SK-N-SH treated with all-trans-retinoic acid at 6 μM for 48 hours (cell line): ENCODE results near the gene C1QTNF5.

Experiments
- ATAC-seq: fragments of 200-7000 bp; cut with Tn5 transposase; 3 replicates; pipeline ENCODE4 v1.9.1; 2020; ENCODE audit warnings: mild to moderate bottlenecking, moderate library complexity
- BACH2 ChIP-seq: fragments of 250-450 bp; sonication (Bioruptor Pico); IDR thresholded peaks from 2 replicates; pipeline ENCODE4 v1.9.0; 2021; ENCODE audit warnings: mild to moderate bottlenecking, borderline replicate concordance
- CREB5 ChIP-seq: fragments of 250-450 bp; sonication (Bioruptor Pico); IDR thresholded peaks from 2 replicates; pipeline ENCODE4 v1.5.1; 2020; ENCODE audit warnings: low read depth, mild to moderate bottlenecking, moderate library complexity
- CSDC2 ChIP-seq: fragments of 250-450 bp; sonication (Bioruptor Pico); IDR thresholded peaks from 2 replicates; pipeline ENCODE4 v1.5.0; 2020; ENCODE audit warnings: mild to moderate bottlenecking, moderate library complexity
- CSRNP3 ChIP-seq: fragments of 250-450 bp; sonication (Bioruptor Pico); IDR thresholded peaks from 2 replicates; pipeline ENCODE4 v1.5.1; 2021; ENCODE audit warnings: mild to moderate bottlenecking, moderate library complexity
- ESRRG ChIP-seq: fragments of 250-450 bp; sonication (Bioruptor Pico); IDR thresholded peaks from 2 replicates; pipeline ENCODE4 v1.6.1; 2021; ENCODE audit warnings: mild to moderate bottlenecking
- PATZ1 ChIP-seq: fragments of 250-450 bp; sonication (Bioruptor Pico); IDR thresholded peaks from 2 replicates; pipeline ENCODE4 v1.8.0; 2020; ENCODE audit warnings: mild to moderate bottlenecking, moderate library complexity, borderline replicate concordance
- RARB ChIP-seq: fragments of 250-450 bp; sonication (Bioruptor Pico); IDR thresholded peaks from 2 replicates; pipeline ENCODE4 v1.8.0; 2021; ENCODE audit warnings: mild to moderate bottlenecking, moderate library complexity
- SNAI2 ChIP-seq: fragments of 250-450 bp; sonication (Bioruptor Pico); IDR thresholded peaks from 2 replicates; pipeline ENCODE4 v1.5.0; 2020; ENCODE audit warnings: mild to moderate bottlenecking, moderate library complexity
- TOX ChIP-seq: fragments of 250-450 bp; sonication (Bioruptor Pico); IDR thresholded peaks from 2 replicates; pipeline ENCODE4 v1.8.0; 2021; ENCODE audit warnings: mild to moderate bottlenecking, moderate library complexity, borderline replicate concordance
- ZC3H10 ChIP-seq: fragments of 250-450 bp; sonication (Bioruptor Pico); IDR thresholded peaks from 2 replicates; pipeline ENCODE4 v1.5.1; 2021; ENCODE audit warnings: mild to moderate bottlenecking, moderate library complexity
- ZFP3 ChIP-seq: fragments of 250-450 bp; sonication (Bioruptor Pico); IDR thresholded peaks from 2 replicates; pipeline ENCODE4 v1.5.0; 2020; ENCODE audit warnings: mild to moderate bottlenecking, moderate library complexity
- ZFP30 ChIP-seq: fragments of 450-650 bp; formaldehyde crosslinking; IDR thresholded peaks from 2 replicates; pipeline ENCODE4 v1.5.0; 2022; ENCODE audit warnings: mild to moderate bottlenecking, moderate library complexity
- ZNF565 ChIP-seq: fragments of 450-650 bp; formaldehyde crosslinking; conservative IDR thresholded peaks from 2 replicates; pipeline ENCODE4 v1.5.0; 2020; ENCODE audit warnings: low read depth, mild to moderate bottlenecking, moderate library complexity
- ZNF8 ChIP-seq: fragments of 450-650 bp; formaldehyde crosslinking; IDR thresholded peaks from 2 replicates; pipeline ENCODE4 v1.5.0; 2020; ENCODE audit warnings: mild to moderate bottlenecking, moderate library complexity
- TF ChIP-seq, protein P1 (sequence below): fragments of 250-450 bp; sonication (Bioruptor Pico); IDR thresholded peaks from 2 replicates; pipeline ENCODE4 v1.8.0; 2021; ENCODE audit warnings: low read depth, mild to moderate bottlenecking, moderate library complexity, borderline replicate concordance
- TF ChIP-seq, protein P2 (sequence below): fragments of 250-450 bp; sonication (Bioruptor Pico); IDR thresholded peaks from 2 replicates; pipeline ENCODE4 v1.5.0; 2020; ENCODE audit warnings: mild to moderate bottlenecking, moderate library complexity

The C1QTNF5 gene

GRCh38 chr11:119361941-119362725 lies 21.4 kb upstream of the C1QTNF5 start (continued):
- TF ChIP-seq, protein P1, sequence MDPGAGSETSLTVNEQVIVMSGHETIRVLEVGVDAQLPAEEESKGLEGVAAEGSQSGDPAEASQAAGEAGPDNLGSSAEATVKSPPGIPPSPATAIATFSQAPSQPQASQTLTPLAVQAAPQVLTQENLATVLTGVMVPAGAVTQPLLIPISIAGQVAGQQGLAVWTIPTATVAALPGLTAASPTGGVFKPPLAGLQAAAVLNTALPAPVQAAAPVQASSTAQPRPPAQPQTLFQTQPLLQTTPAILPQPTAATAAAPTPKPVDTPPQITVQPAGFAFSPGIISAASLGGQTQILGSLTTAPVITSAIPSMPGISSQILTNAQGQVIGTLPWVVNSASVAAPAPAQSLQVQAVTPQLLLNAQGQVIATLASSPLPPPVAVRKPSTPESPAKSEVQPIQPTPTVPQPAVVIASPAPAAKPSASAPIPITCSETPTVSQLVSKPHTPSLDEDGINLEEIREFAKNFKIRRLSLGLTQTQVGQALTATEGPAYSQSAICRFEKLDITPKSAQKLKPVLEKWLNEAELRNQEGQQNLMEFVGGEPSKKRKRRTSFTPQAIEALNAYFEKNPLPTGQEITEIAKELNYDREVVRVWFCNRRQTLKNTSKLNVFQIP (CRISPR knock-in tag): no peak
- TF ChIP-seq, all 23 proteins: peak for 0

DNA sequence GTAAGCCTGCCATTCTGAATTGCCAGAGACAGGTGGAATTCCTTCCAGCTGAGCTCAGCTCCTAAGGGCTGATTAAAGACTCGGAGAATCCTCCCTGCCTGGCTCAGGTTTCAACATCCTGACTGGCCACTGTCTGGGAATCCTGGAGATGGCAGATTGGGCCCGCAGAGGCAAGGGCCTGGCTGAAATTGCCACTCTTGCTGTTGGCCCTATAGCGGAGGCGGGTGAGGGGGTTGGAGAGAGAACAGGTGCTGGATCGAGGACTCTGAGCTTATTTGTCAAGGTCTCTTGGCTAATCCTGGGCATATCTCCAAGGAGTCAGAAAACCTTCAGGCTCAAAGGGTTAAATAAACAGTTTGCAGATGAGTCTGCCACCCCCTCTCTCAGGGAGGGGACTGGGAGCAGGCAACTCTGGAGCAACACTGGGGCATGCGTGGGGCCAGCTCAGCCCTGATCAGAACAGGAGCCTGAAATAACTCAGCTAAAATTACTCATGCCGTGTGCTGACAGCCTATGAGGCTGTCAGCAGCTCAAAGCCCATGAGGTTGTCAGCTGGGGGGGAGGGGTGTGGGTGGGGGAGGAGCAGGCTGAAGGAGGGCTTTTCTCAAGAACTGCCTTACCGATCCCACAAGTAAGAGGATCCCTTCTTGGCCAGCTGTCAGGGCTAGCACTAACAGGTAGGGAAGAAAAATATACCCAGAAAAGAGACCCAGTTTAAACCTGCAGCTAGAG lies 20.5 kb upstream of the C1QTNF5 start:
- ATAC-seq: peak; percentile 85
- TF ChIP-seq, protein P1 (CRISPR knock-in tag): no peak
- TF ChIP-seq ZC3H10 (no peak), TOX (CRISPR knock-in tag) (no peak), ZFP3 (CRISPR knock-in tag) (no peak), ZFP30 (CRISPR knock-in tag) (no peak), ZNF8 (CRISPR knock-in tag) (no peak), SNAI2 (no peak; the same call in 1 of the 2 replicates), ZNF565 (CRISPR knock-in tag) (no peak), CSRNP3 (no peak), CSDC2 (CRISPR knock-in tag) (no peak), CREB5 (CRISPR knock-in tag) (no peak), PATZ1 (CRISPR knock-in tag) (no peak), ESRRG (no peak), BACH2 (CRISPR knock-in tag) (no peak), RARB (CRISPR knock-in tag) (no peak)
- TF ChIP-seq, protein P2, sequence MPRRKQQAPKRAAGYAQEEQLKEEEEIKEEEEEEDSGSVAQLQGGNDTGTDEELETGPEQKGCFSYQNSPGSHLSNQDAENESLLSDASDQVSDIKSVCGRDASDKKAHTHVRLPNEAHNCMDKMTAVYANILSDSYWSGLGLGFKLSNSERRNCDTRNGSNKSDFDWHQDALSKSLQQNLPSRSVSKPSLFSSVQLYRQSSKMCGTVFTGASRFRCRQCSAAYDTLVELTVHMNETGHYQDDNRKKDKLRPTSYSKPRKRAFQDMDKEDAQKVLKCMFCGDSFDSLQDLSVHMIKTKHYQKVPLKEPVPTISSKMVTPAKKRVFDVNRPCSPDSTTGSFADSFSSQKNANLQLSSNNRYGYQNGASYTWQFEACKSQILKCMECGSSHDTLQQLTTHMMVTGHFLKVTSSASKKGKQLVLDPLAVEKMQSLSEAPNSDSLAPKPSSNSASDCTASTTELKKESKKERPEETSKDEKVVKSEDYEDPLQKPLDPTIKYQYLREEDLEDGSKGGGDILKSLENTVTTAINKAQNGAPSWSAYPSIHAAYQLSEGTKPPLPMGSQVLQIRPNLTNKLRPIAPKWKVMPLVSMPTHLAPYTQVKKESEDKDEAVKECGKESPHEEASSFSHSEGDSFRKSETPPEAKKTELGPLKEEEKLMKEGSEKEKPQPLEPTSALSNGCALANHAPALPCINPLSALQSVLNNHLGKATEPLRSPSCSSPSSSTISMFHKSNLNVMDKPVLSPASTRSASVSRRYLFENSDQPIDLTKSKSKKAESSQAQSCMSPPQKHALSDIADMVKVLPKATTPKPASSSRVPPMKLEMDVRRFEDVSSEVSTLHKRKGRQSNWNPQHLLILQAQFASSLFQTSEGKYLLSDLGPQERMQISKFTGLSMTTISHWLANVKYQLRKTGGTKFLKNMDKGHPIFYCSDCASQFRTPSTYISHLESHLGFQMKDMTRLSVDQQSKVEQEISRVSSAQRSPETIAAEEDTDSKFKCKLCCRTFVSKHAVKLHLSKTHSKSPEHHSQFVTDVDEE (CRISPR knock-in tag): no peak
